Measurements from ENCODE around the gene AKNAD1.

AKNAD1 gene

GRCh38 chr1:108856994-108857393, at the start of gene AKNAD1:
Gene AKNAD1 (minus strand): TSS chr1:108857094. CDS start chr1:108852664, 4,430 bp downstream.
- H3K4me3 ChIP-seq (ENCODE audit: control insufficient read depth, low read depth, low read length) = no peak within 1 kb of the TSS
- no peak for TF ChIP-seq CTCF (conservative IDR thresholded peaks at IDR 0.05; ENCODE audit: control insufficient read depth, insufficient read depth, low read depth, low read length)
- no peak for DNase-seq (ENCODE audit: low read depth)

- no peak for TF ChIP-seq CTCF (conservative IDR thresholded peaks at IDR 0.05; ENCODE audit: control insufficient read depth, insufficient read depth, low read depth, low read length)
- no peak overlapping the region for H3K4me3 ChIP-seq (ENCODE audit: control insufficient read depth, low read depth, low read length)
- DNase-seq (ENCODE audit: low read depth) = no peak
Measured at GRCh38 chr1:108901106-108901505, 44.2 kb upstream of the AKNAD1 start.

GRCh38 chr1:108897865-108898720, 41.2 kb upstream of the AKNAD1 start:
- peak; percentile 64 for TF ChIP-seq CTCF (conservative IDR thresholded peaks at IDR 0.05; ENCODE audit: control insufficient read depth, insufficient read depth, low read depth, low read length)
- H3K4me3 ChIP-seq (ENCODE audit: control insufficient read depth, low read depth, low read length) = no peak overlapping the region
- peak; percentile 81 for DNase-seq (ENCODE audit: low read depth)

- DNase-seq (ENCODE audit: low read depth) = peak; percentile 28
- no peak overlapping the region for H3K4me3 ChIP-seq (ENCODE audit: control insufficient read depth, low read depth, low read length)
- no peak for TF ChIP-seq CTCF (conservative IDR thresholded peaks at IDR 0.05; ENCODE audit: control insufficient read depth, insufficient read depth, low read depth, low read length)
Measured at GRCh38 chr1:108896146-108897145, 39.6 kb upstream of the AKNAD1 start.

GRCh38 chr1:108893141-108893530, 36.2 kb upstream of the AKNAD1 start:
- no peak for TF ChIP-seq CTCF (conservative IDR thresholded peaks at IDR 0.05; ENCODE audit: control insufficient read depth, insufficient read depth, low read depth, low read length)
- peak; percentile 70 for DNase-seq (ENCODE audit: low read depth)
- H3K4me3 ChIP-seq (ENCODE audit: control insufficient read depth, low read depth, low read length) = no peak overlapping the region

GRCh38 chr1:108892356-108893140, 35.7 kb upstream of the AKNAD1 start:
- H3K4me3 ChIP-seq (ENCODE audit: control insufficient read depth, low read depth, low read length) = no peak overlapping the region
- TF ChIP-seq CTCF (conservative IDR thresholded peaks at IDR 0.05; ENCODE audit: control insufficient read depth, insufficient read depth, low read depth, low read length) = no peak
- DNase-seq (ENCODE audit: low read depth) = peak; percentile 36
